HepG2 (cell line): ENCODE results near the gene SLC25A11. TPM values are rescaled to one million over a fixed set of nuclear protein-coding genes. Genes with fewer than 3 reads are reported as not detected.

Experiments
- ATM ChIP-seq: fragments of 450-650 bp; IDR thresholded peaks from 2 replicates; pipeline ENCODE4 v1.7.1; 2017; ENCODE audit warnings: mild to moderate bottlenecking, borderline replicate concordance
- FOXM1 ChIP-seq: sonication (generic); formaldehyde crosslinking; IDR thresholded peaks from 2 replicates; pipeline ENCODE4 v1.5.0; 2020; ENCODE audit warnings: missing genetic modification reagents
- LCORL ChIP-seq, 2 experiments: fragments of 450-650 bp in 1 of 2; sonication (generic) in 1 of 2; formaldehyde crosslinking in 1 of 2; IDR thresholded peaks; 2 replicates each; pipeline versions ENCODE4 v1.5.0 to v1.6.1; 2017 to 2020; ENCODE audit warnings: antibody characterized with exemption in 1 of 2, missing genetic modification reagents in 1 of 2
- MAF1 ChIP-seq: sonication (generic); formaldehyde crosslinking; IDR thresholded peaks from 2 replicates; pipeline ENCODE4 v1.5.0; 2020; ENCODE audit warnings: missing genetic modification reagents, borderline replicate concordance
- MAZ ChIP-seq, 2 experiments: sonication (generic) in 1 of 2; formaldehyde crosslinking in 1 of 2; IDR thresholded peaks; 2 replicates each; pipeline versions ENCODE4 v1.5.0 to v1.6.1; 2012 to 2020; ENCODE audit warnings: low read depth in 2 of 2, mild to moderate bottlenecking in 2 of 2, borderline replicate concordance in 1 of 2, improper control_type of control experiment in 1 of 2, low read length in 1 of 2, missing genetic modification reagents in 1 of 2, moderate library complexity in 1 of 2
- MTA3 ChIP-seq: sonication (generic); formaldehyde crosslinking; IDR thresholded peaks from 2 replicates; pipeline ENCODE4 v1.4.0; 2020; ENCODE audit warnings: missing genetic modification reagents
- POLR2AphosphoS5 ChIP-seq: IDR thresholded peaks from 2 replicates; pipeline ENCODE4 v1.6.1; 2012; ENCODE audit warnings: low read depth, low read length
- RBAK ChIP-seq: sonication (generic); formaldehyde crosslinking; IDR thresholded peaks from 2 replicates; pipeline ENCODE4 v1.5.1; 2020; ENCODE audit warnings: mild to moderate bottlenecking, missing genetic modification reagents
- RCOR2 ChIP-seq: IDR thresholded peaks from 2 replicates; pipeline ENCODE4 v1.6.1; 2016; ENCODE audit warnings: missing biosample characterization, missing genetic modification reagents
- SRSF1 ChIP-seq: fragments of 200-400 bp; formaldehyde crosslinking; optimal IDR thresholded peaks from 2 replicates; pipeline ENCODE3; 2017; ENCODE audit warnings: mild to moderate bottlenecking, low read depth, low read length, moderate library complexity
- ZFP82 ChIP-seq: sonication (generic); formaldehyde crosslinking; IDR thresholded peaks from 2 replicates; pipeline ENCODE4 v1.5.1; 2020; ENCODE audit warnings: mild to moderate bottlenecking, missing genetic modification reagents, borderline replicate concordance
- ZNF274 ChIP-seq: sonication (generic); formaldehyde crosslinking; IDR thresholded peaks from 2 replicates; pipeline ENCODE4 v1.5.1; 2020; ENCODE audit warnings: mild to moderate bottlenecking, missing genetic modification reagents
- ZNF296 ChIP-seq: sonication (generic); formaldehyde crosslinking; conservative IDR thresholded peaks from 2 replicates; pipeline ENCODE4 v1.5.0; 2020; ENCODE audit warnings: mild to moderate bottlenecking, missing genetic modification reagents
- ZNF44 ChIP-seq: sonication (generic); formaldehyde crosslinking; IDR thresholded peaks from 2 replicates; pipeline ENCODE4 v1.5.1; 2020; ENCODE audit warnings: mild to moderate bottlenecking, missing genetic modification reagents
- ZNF737 ChIP-seq: sonication (generic); formaldehyde crosslinking; IDR thresholded peaks from 2 replicates; pipeline ENCODE4 v1.5.0; 2020; ENCODE audit warnings: missing genetic modification reagents, mild to moderate bottlenecking, borderline replicate concordance
- ZSCAN25 ChIP-seq: sonication (generic); formaldehyde crosslinking; IDR thresholded peaks from 2 replicates; pipeline ENCODE4 v1.8.0; 2022; ENCODE audit warnings: mild to moderate bottlenecking, missing genetic modification reagents
- polyA plus RNA-seq, 8 experiments: library from polyadenylated mRNA; depleted of rRNA in 3 of 8; stranded (reverse) in 7 of 8; unstranded in 1 of 8; fragments of >200 nt; fragmentation: Illumina TruSeq in 4 of 8; extraction: Trizol in 4 of 8; gene quantifications; 2 replicates each; pipeline versions ENCODE4 v1.2.1 to v1.2.3, GENCODE V29; 2011 to 2016; ENCODE audit warnings: low read depth in 4 of 8, missing spikeins in 1 of 8, mixed read lengths in 1 of 8; ENCODE audit not compliant: insufficient read depth in 1 of 8
- total RNA-seq, 5 experiments: library from RNA; depleted of rRNA; stranded (reverse); fragments of >200 nt; fragmentation: Illumina TruSeq; extraction: Trizol; gene quantifications; 2 replicates each; pipeline ENCODE4 v1.2.3, GENCODE V29; 2016; ENCODE audit warnings: low read depth in 1 of 5
- TF ChIP-seq, protein P1 (sequence below): sonication (generic); formaldehyde crosslinking; IDR thresholded peaks from 2 replicates; pipeline ENCODE4 v1.5.1; 2020; ENCODE audit warnings: mild to moderate bottlenecking, missing genetic modification reagents, moderate library complexity
- TF ChIP-seq, protein P2 (sequence below): sonication (generic); formaldehyde crosslinking; IDR thresholded peaks from 2 replicates; pipeline ENCODE4 v1.4.0; 2020; ENCODE audit warnings: missing genetic modification reagents
- TF ChIP-seq, protein P3 (sequence below): sonication (generic); formaldehyde crosslinking; IDR thresholded peaks from 2 replicates; pipeline ENCODE4 v1.5.0; 2020; ENCODE audit warnings: mild to moderate bottlenecking, missing genetic modification reagents, moderate library complexity
- TF ChIP-seq, protein P4 (sequence below): sonication (generic); formaldehyde crosslinking; IDR thresholded peaks from 2 replicates; pipeline ENCODE4 v1.5.1; 2020; ENCODE audit warnings: missing genetic modification reagents, mild to moderate bottlenecking, borderline replicate concordance

SLC25A11 gene
- total and polyA plus RNA-seq, 2 of the 13 experiments (the other 11 are each of a cell fraction or from before 2014, with no cell fraction given) = 35.4 to 47.2 TPM

DNA sequence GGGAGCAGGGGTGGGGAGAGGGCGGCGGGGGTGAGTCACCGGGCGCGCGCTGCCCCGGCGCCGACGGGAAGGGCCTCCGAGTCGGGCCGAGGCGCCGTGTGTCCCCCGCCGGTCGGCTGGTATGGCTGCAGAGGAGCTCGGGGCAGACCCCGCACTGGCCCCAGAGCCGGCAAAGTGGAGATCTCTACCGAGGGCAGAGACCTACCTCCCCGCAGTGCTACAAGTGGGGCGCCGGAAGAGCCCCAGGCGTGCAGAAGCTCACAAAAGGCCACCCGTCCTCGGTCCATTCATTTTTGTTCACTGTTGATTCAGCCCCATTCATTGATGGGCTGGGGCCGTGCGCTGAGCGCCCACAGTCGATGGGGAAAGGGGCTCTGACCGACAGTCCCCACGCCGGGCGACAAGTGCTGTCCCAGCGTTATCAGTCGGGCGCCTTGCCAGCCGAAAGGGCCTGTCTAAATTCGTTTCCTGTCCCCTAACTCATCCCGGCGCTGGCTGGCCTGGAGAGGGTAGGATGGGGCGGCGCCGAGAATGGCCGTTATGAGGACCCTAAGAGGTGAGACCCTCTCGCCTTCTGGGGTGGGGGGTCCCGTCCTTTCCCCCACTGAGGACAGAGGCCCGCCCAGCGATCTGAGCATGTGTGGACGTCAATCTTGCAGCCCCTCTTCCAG lies 10.4 kb upstream of the SLC25A11 start (continued):
- TF ChIP-seq ATM (no peak), POLR2AphosphoS5 (peak; percentile 40; the same call in 1 of the 2 replicates), ZSCAN25 (CRISPR knock-in tag) (peak; percentile 16), SRSF1 (no peak), FOXM1 (CRISPR knock-in tag) (no peak), ZNF274 (CRISPR knock-in tag) (no peak; the same call in 1 of the 2 replicates), MAZ (IDR thresholded peaks at IDR 0.05; ENCODE audit: borderline replicate concordance, low read depth, low read length) (peak; percentile 9; the same call in 1 of the 2 replicates), MAZ (CRISPR knock-in tag; IDR thresholded peaks at IDR 0.05; ENCODE audit: low read depth) (0 out of 2 replicates have a peak, but pooled peaks have one; percentile 61), MAF1 (no peak), ZNF296 (CRISPR knock-in tag) (no peak), ZFP82 (CRISPR knock-in tag) (no peak), ZNF44 (CRISPR knock-in tag) (0 out of 2 replicates have a peak, but pooled peaks have one; percentile 50), LCORL (IDR thresholded peaks at IDR 0.05) (no peak), LCORL (CRISPR knock-in tag; IDR thresholded peaks at IDR 0.05) (peak; percentile 58; the same call in 1 of the 2 replicates), ZNF737 (CRISPR knock-in tag) (no peak), RBAK (CRISPR knock-in tag) (no peak), MTA3 (CRISPR knock-in tag) (no peak), RCOR2 (CRISPR knock-in tag) (no peak; the same call in 1 of the 2 replicates)
- TF ChIP-seq, protein P1, sequence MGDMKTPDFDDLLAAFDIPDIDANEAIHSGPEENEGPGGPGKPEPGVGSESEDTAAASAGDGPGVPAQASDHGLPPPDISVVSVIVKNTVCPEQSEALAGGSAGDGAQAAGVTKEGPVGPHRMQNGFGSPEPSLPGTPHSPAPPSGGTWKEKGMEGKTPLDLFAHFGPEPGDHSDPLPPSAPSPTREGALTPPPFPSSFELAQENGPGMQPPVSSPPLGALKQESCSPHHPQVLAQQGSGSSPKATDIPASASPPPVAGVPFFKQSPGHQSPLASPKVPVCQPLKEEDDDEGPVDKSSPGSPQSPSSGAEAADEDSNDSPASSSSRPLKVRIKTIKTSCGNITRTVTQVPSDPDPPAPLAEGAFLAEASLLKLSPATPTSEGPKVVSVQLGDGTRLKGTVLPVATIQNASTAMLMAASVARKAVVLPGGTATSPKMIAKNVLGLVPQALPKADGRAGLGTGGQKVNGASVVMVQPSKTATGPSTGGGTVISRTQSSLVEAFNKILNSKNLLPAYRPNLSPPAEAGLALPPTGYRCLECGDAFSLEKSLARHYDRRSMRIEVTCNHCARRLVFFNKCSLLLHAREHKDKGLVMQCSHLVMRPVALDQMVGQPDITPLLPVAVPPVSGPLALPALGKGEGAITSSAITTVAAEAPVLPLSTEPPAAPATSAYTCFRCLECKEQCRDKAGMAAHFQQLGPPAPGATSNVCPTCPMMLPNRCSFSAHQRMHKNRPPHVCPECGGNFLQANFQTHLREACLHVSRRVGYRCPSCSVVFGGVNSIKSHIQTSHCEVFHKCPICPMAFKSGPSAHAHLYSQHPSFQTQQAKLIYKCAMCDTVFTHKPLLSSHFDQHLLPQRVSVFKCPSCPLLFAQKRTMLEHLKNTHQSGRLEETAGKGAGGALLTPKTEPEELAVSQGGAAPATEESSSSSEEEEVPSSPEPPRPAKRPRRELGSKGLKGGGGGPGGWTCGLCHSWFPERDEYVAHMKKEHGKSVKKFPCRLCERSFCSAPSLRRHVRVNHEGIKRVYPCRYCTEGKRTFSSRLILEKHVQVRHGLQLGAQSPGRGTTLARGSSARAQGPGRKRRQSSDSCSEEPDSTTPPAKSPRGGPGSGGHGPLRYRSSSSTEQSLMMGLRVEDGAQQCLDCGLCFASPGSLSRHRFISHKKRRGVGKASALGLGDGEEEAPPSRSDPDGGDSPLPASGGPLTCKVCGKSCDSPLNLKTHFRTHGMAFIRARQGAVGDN (CRISPR knock-in tag) = peak; percentile 53
- TF ChIP-seq, protein P2, sequence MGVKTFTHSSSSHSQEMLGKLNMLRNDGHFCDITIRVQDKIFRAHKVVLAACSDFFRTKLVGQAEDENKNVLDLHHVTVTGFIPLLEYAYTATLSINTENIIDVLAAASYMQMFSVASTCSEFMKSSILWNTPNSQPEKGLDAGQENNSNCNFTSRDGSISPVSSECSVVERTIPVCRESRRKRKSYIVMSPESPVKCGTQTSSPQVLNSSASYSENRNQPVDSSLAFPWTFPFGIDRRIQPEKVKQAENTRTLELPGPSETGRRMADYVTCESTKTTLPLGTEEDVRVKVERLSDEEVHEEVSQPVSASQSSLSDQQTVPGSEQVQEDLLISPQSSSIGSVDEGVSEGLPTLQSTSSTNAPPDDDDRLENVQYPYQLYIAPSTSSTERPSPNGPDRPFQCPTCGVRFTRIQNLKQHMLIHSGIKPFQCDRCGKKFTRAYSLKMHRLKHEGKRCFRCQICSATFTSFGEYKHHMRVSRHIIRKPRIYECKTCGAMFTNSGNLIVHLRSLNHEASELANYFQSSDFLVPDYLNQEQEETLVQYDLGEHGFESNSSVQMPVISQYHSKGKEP (CRISPR knock-in tag) = no peak
- TF ChIP-seq, protein P3, sequence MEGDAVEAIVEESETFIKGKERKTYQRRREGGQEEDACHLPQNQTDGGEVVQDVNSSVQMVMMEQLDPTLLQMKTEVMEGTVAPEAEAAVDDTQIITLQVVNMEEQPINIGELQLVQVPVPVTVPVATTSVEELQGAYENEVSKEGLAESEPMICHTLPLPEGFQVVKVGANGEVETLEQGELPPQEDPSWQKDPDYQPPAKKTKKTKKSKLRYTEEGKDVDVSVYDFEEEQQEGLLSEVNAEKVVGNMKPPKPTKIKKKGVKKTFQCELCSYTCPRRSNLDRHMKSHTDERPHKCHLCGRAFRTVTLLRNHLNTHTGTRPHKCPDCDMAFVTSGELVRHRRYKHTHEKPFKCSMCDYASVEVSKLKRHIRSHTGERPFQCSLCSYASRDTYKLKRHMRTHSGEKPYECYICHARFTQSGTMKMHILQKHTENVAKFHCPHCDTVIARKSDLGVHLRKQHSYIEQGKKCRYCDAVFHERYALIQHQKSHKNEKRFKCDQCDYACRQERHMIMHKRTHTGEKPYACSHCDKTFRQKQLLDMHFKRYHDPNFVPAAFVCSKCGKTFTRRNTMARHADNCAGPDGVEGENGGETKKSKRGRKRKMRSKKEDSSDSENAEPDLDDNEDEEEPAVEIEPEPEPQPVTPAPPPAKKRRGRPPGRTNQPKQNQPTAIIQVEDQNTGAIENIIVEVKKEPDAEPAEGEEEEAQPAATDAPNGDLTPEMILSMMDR (CRISPR knock-in tag) = no peak
- TF ChIP-seq, protein P4, sequence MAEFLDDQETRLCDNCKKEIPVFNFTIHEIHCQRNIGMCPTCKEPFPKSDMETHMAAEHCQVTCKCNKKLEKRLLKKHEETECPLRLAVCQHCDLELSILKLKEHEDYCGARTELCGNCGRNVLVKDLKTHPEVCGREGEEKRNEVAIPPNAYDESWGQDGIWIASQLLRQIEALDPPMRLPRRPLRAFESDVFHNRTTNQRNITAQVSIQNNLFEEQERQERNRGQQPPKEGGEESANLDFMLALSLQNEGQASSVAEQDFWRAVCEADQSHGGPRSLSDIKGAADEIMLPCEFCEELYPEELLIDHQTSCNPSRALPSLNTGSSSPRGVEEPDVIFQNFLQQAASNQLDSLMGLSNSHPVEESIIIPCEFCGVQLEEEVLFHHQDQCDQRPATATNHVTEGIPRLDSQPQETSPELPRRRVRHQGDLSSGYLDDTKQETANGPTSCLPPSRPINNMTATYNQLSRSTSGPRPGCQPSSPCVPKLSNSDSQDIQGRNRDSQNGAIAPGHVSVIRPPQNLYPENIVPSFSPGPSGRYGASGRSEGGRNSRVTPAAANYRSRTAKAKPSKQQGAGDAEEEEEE (CRISPR knock-in tag) = no peak
